ENCODE results near the gene UPK3BL2.
"Not testable (repeated sequence)": the region's sequence is repeated elsewhere in the genome, so short reads cannot be mapped to it uniquely, and the experiment has no call there.

- not testable (repeated sequence) for TF ChIP-seq CTCF, POLR2A (IDR thresholded peaks at IDR 0.05)
Measured at GRCh38 chr7:102592477-102593019, 49.1 kb upstream of the UPK3BL2 start.

Data from prostate gland (tissue), 2 donors.